Measurements from ENCODE around the gene PCDH18. TPM values are rescaled to one million over a fixed set of nuclear protein-coding genes. Genes with fewer than 3 reads are reported as not detected.
"Not testable (repeated sequence)": the region's sequence is repeated elsewhere in the genome, so short reads cannot be mapped to it uniquely, and the experiment has no call there.

PCDH18 gene
- total RNA-seq, 1 donor from 2014 or later = 1.2 TPM

GRCh38 chr4:137526681-137527080, 5.6 kb downstream of the PCDH18 start:
- no peaks in the 10 kb centered on the region for H3K36me3 ChIP-seq (ENCODE audit: control insufficient read depth, insufficient read depth, low read length)
- no peaks in the 10 kb centered on the region for H3K27me3 ChIP-seq (ENCODE audit: control insufficient read depth, insufficient read depth, low read length)

GRCh38 chr4:137524725-137525369, 7.4 kb downstream of the PCDH18 start:
- no peak for DNase-seq (ENCODE audit: low read depth)
- Histone ChIP-seq H3K27me3 (ENCODE audit: control insufficient read depth, insufficient read depth, low read length) (no peaks in the 10 kb centered on the region), H3K36me3 (ENCODE audit: control insufficient read depth, insufficient read depth, low read length) (peaks cover 1% of the 10 kb centered on the region), H3K4me3 (ENCODE audit: low read depth, low read length) (no peak overlapping the region)
- TF ChIP-seq, protein P1, sequence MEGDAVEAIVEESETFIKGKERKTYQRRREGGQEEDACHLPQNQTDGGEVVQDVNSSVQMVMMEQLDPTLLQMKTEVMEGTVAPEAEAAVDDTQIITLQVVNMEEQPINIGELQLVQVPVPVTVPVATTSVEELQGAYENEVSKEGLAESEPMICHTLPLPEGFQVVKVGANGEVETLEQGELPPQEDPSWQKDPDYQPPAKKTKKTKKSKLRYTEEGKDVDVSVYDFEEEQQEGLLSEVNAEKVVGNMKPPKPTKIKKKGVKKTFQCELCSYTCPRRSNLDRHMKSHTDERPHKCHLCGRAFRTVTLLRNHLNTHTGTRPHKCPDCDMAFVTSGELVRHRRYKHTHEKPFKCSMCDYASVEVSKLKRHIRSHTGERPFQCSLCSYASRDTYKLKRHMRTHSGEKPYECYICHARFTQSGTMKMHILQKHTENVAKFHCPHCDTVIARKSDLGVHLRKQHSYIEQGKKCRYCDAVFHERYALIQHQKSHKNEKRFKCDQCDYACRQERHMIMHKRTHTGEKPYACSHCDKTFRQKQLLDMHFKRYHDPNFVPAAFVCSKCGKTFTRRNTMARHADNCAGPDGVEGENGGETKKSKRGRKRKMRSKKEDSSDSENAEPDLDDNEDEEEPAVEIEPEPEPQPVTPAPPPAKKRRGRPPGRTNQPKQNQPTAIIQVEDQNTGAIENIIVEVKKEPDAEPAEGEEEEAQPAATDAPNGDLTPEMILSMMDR (IDR thresholded peaks at IDR 0.05; ENCODE audit: insufficient read depth, low read length, poor library complexity, severe bottlenecking) = no peak

More at GRCh38 chr4:137526681-137527080, 5.6 kb downstream of the PCDH18 start:
- no peak for DNase-seq (ENCODE audit: low read depth)
- H3K4me3 ChIP-seq (ENCODE audit: low read depth, low read length) = no peak overlapping the region
- TF ChIP-seq, protein P1 (IDR thresholded peaks at IDR 0.05; ENCODE audit: insufficient read depth, low read length, poor library complexity, severe bottlenecking) = no peak

GRCh38 chr4:137523329-137523728, 9.0 kb downstream of the PCDH18 start:
- TF ChIP-seq, protein P1 (IDR thresholded peaks at IDR 0.05; ENCODE audit: insufficient read depth, low read length, poor library complexity, severe bottlenecking) = no peak
- H3K36me3 ChIP-seq (ENCODE audit: control insufficient read depth, insufficient read depth, low read length) = peaks cover 1% of the 10 kb centered on the region
- H3K27me3 ChIP-seq (ENCODE audit: control insufficient read depth, insufficient read depth, low read length) = no peaks in the 10 kb centered on the region

GRCh38 chr4:137521053-137521452, 11.2 kb downstream of the PCDH18 start:
- H3K36me3 ChIP-seq (ENCODE audit: control insufficient read depth, insufficient read depth, low read length) = peaks cover 1% of the 10 kb centered on the region
- H3K27me3 ChIP-seq (ENCODE audit: control insufficient read depth, insufficient read depth, low read length) = no peaks in the 10 kb centered on the region
- no peak for DNase-seq (ENCODE audit: low read depth)
- TF ChIP-seq, protein P1 (IDR thresholded peaks at IDR 0.05; ENCODE audit: insufficient read depth, low read length, poor library complexity, severe bottlenecking) = no peak
- H3K4me3 ChIP-seq (ENCODE audit: low read depth, low read length) = no peak overlapping the region

More at GRCh38 chr4:137523329-137523728, 9.0 kb downstream of the PCDH18 start:
- DNase-seq (ENCODE audit: low read depth) = no peak
- no peak overlapping the region for H3K4me3 ChIP-seq (ENCODE audit: low read depth, low read length)

GRCh38 chr4:137519406-137519805, 12.9 kb downstream of the PCDH18 start:
- TF ChIP-seq, protein P1 (IDR thresholded peaks at IDR 0.05; ENCODE audit: insufficient read depth, low read length, poor library complexity, severe bottlenecking) = no peak
- Histone ChIP-seq H3K27me3 (ENCODE audit: control insufficient read depth, insufficient read depth, low read length) (no peaks in the 10 kb centered on the region), H3K36me3 (ENCODE audit: control insufficient read depth, insufficient read depth, low read length) (peaks cover 1% of the 10 kb centered on the region), H3K4me3 (ENCODE audit: low read depth, low read length) (no peak overlapping the region)
- DNase-seq (ENCODE audit: low read depth) = no peak

- not testable (repeated sequence) for H3K4me3 ChIP-seq (ENCODE audit: low read depth, low read length); H3K27me3 ChIP-seq (ENCODE audit: control insufficient read depth, insufficient read depth, low read length); H3K36me3 ChIP-seq (ENCODE audit: control insufficient read depth, insufficient read depth, low read length); DNase-seq (ENCODE audit: low read depth)
Observed at GRCh38 chr4:137517323-137517722, 15.0 kb downstream of the PCDH18 start.
